GM19463 (cell line): ENCODE measurements around the gene TNRC6B.

ENCODE experiments used
- ATAC-seq: cut with Tn5 transposase; IDR thresholded peaks from one replicate; pipeline ENCODE4 v1.9.1; 2021; ENCODE audit warnings: mild to moderate bottlenecking, moderate library complexity; ENCODE audit not compliant: unreplicated experiment

TNRC6B gene

DNA sequence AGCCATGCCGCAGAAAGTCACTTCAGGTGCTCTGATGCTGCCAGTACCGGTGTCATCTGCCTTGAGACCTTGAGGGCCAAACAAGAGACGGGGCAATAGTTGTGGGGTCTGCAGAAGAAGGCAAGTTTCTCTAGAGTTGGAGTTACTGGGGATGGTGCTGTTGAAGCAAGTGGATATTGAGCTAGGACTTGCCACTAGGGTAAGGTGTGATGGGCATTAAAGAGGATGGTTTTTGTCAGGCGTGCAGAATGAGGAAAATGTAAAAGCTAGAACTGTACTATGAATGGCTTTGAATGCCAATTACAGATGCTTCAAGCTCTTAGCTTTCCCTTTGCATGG lies 61.6 kb downstream of the TNRC6B start:
- ATAC-seq = no peak

DNA sequence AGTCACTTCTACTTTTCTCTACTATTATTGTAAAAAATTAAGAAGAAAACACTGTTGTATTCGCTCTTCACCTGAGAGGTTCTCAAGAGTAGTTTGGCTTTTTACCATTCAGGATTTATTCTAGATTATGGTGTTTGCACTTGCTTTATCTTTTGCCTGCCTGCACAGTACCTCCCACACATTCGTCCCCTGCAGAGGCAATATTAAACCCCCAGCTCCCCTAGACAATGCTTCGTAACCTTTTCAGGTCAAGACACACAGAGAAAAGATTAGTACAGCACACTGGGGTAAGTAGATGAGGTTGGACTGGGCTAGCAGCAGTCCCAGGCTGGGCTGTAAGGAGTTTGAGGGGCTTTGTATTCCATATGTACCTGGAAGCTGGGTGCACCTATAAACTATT lies 62.4 kb downstream of the TNRC6B start:
- no peak for ATAC-seq

DNA sequence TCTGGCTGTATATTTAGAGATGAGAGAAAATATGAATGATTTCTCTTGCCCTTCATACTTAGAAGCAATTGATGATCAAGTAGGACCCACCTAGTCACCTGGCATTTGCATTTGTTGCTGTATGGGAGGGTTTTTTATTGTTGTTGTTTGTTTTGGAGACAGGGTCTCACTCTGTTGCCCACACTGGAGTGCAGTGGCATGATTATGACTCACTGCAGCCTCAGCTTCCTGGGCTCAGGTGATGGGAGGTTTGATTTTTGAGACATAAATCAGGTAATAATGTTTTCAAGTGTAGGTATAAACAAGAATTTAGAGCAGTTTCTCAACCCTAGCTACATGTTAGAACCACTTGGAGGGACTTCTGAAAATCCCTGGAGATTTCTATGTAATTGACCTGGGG lies 63.0 kb downstream of the TNRC6B start:
- ATAC-seq = no peak

DNA sequence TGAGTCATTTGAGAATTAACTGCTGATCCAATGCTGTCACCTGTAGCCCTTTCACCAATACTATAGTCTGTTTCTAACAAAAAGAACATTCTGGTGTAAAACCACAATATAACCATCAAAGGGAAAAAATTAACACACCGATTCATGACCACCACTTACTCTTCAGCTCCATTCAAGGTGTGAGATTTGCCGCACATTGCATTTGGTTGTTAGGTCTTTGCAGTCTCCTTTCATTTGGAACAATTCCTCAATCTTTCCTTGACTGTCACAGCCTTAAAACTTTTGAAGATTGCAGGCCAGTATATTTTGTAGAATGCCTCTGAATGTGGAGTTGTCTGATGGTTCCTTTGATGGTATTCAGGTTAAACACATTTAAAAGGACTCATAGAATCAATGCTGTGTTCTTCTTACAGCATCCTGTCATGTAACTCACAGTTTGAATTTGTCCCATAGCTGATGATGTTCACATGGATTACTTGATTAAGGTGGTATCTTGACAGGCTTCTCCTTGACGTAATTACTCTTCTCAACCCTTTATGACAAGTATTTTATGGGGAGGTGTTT lies 63.6 kb downstream of the TNRC6B start:
- ATAC-seq = no peak

DNA sequence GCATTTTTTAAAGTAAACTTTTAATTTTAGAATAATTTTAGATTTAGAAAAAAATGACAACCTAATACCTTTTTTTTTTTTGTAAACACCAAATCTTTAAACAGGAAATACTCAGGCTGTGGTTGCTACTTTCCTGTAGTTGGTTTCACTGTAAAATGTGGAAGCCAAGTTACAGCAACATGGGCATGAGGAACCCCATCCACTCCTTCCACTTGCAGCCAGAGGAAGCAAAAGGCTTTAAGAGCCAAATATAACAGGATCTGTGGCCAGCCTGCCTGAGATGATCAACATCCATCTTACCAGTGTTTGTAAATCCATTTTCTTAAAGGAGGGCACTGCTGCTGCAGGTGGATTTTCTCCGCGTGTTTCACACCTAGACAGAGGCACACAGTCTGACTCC lies 66.2 kb downstream of the TNRC6B start:
- no peak for ATAC-seq

DNA sequence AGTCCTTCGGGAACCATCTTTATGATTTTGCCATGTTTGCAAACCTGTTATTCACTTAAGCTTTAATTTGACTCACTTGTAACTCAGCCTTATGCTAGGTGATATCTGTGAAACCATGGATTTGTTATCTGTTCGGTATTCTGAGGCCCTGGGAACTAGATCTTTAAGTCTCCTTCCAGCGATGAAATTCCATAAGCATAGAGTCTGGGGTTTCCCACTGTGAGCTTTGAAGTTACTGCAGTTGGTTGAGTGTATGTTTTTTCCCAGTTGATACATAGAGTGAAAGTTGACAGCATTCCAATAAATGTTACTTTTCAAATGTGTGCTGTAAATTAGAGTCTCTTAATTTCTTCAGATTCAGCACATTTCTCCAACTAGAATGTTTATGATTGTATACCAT lies 66.9 kb downstream of the TNRC6B start:
- no peak for ATAC-seq

DNA sequence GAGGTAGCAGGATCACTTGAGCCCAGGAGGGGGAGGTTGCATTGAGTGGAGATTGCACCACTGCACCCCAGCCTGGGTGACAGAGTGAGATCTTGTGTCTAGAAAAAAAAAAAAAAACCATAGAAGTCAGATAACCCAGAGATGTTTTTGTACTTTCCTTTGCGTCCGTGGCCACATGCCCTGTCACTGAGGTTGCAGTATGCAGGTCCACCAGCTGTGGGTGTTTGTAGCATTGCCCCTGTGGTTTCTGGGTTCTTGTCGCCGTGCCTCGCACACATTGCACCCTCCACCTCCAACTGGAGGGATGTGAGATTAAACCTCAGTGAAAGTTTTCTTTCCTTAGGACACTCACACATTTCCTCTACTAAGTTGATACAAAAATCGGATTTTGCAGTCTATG lies 70.3 kb downstream of the TNRC6B start:
- no peak for ATAC-seq

DNA sequence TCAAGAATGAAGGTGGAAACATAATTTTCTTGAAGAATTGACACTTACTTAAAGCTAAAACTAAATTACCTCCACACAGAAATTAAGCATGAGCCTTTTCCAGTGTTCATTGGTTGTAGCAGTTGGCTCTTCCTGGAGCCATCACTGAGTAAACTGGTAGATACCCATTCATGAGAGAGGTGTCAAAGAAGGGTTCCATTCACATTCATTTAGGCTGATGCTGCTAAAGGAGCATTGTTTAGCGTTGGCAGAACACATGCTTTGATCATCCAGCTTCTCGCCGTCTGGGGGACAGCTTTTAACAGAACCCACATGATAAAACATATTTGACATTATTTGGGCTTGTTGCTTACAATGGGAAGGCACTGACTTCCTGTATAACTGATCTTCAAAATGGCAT lies 71.6 kb downstream of the TNRC6B start:
- ATAC-seq = no peak

DNA sequence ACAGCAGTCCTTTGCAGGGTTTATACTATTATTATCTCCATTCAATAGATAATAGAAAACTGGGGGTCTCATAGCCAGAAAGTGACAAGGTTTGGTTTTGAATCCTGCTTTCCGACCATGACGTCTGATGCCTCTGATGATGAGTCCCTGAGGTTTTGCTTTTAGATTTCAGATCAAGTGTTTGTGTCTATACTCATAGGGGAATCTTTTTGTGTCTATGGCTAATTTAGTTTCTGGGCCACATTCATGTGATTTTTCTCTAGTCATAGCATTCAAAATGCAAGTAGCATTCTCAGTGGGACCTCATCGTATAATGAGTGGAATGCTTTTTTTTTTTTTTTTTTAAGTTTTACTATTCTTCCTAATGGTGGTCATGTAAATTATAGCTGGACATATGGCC lies 72.9 kb downstream of the TNRC6B start:
- no peak for ATAC-seq

DNA sequence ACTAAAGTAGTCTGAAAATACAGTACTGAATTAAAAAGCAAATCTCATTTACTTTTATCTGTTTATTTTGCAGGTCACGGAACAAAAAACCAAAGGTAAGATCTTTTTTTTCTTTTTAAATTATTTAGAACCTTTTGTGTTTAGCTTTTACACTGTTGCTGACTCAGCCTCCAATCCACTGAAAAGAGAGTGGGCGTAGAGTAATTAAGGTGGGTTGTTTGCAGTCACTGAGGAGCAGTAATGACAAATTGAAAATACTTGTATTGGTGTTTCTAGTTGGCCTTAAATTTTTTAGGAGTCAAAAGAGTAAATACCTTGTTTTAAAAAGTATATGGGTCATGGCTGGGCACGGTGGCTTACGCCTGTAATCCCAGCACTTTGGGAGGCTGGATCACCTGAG lies 73.4 kb downstream of the TNRC6B start:
- no peak for ATAC-seq

DNA sequence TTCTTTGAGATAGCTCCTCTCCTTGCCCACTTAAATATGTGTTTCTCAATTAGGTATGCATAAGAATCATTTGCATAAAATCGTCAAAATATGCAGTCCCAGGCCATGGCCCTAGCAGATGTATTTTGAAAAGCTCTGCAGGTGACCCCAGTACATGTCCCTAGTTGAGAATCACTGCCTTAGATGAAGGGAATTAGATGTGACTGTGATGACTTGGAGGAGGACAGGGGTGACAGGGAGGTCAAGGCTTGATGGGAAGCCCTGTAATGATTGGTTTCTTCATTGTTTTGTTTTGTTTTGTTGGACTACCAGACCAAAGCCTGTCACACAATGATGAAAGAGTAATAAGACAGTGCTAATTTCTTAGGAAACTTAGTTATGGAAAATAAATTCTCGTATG lies 74.4 kb downstream of the TNRC6B start:
- ATAC-seq = no peak

DNA sequence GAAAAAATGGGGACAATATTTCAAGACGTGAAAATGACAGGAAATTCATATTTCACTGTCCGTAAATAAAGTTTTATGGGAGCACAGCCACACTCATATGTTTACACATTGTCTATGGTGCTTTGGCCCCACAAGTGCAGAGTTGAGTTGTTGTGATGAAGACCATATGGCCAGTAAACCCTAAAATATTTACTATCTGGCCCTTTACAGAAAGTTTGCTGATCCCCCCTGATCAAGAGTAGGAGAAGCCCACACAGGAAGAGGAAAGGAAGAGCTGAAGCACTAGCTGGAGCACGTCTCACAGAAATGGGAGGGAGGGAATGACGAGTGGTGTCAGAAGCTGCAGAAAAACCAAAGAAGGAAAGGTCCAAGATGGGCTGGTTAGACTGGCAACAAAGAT lies 78.8 kb downstream of the TNRC6B start:
- no peak for ATAC-seq

DNA sequence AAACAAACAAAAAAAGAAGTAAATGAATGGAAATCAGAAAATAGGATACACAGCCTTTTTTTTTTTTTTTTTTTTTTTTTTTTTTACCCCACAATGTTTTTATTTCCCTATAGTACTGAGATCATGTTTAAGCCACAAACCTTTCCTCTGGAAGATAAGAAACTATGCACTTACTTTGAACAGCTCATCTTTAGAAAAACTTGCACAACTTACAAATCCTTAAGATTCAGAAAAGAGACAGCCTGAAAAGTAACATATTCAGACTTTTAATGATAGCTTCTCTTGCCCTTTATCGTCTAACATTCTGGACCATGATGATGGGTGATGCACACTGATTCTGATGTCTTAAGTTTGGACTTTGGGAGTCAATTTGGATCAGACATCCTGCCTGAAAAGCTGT lies 80.3 kb downstream of the TNRC6B start:
- no peak for ATAC-seq

DNA sequence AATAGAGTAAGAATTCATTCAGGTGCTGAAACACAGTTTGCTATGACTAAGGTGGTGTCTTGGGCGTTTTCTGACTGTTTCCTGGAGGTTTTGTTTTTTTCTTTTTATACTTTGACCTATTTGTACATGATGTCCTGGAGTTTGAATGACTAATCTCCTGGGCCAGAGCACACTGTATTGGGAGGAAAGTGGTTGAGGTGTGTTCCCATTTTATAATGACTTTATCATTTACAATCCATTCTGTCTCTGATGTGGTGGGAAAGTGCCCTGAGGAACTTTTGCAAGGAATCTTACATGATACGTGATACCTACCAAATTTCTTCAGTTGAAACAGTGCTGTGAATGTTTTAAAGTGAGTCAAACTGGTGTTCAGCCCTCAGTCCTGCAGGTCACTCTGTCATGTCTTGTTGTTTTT lies 80.8 kb downstream of the TNRC6B start:
- ATAC-seq = no peak

DNA sequence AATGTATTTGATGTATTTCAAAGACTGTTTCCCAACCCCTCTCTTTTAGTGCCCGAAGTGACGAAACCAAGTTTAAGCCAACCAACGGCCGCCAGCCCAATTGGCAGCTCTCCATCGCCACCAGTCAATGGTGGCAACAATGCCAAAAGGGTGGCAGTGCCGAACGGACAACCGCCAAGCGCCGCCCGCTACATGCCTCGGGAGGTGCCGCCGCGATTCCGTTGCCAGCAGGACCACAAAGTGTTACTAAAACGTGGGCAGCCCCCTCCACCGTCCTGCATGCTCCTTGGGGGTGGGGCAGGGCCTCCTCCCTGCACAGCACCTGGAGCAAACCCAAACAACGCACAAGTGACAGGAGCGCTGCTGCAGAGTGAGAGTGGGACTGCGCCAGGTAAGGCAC lies 84.1 kb downstream of the TNRC6B start:
- no peak for ATAC-seq

DNA sequence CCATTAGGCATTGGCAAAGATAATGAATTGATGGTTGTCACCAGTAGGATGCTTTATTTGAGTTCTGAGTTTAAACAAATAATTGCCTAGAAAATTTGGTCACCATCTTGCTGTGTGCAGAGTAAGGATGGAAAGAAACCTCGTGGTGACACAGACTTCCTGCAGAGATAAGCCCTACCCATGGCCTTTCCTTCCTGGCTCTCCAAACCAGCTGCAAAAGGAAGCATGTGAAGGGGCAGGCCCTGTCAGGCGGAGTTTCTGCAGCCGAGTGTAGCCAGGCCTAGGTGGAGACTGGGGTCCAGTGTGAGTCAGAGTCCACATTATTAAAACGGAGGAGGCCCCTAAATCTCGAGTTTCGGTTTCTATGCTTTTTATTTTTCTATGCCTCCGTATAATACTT lies 85.5 kb downstream of the TNRC6B start:
- ATAC-seq = no peak

DNA sequence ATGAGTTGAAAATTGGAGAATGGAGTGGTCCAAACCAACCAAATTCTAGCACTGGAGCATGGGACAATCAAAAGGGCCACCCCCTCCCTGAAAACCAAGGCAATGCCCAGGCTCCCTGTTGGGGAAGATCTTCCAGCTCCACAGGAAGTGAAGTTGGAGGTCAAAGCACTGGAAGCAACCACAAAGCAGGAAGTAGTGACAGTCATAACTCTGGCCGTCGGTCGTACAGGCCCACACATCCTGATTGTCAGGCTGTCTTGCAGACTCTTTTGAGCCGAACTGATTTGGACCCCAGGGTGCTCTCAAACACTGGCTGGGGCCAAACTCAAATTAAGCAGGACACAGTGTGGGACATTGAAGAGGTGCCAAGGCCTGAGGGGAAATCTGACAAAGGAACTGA lies 88.1 kb downstream of the TNRC6B start:
- no peak for ATAC-seq

DNA sequence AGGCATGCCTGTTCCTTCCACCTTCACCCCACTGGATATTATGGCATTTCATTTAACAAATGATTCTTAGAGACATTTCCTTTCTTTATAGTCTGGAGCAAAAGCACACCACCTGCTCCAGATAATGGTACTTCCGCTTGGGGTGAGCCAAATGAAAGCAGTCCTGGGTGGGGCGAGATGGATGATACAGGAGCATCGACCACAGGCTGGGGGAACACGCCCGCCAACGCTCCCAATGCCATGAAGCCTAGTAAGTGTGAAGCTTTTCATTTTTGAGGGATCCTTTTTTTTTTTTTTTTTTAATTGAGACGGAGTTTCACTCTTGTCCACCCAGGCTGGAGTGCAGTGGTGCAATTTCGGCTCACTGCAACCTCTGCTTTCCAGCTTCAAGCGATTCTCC lies 92.3 kb downstream of the TNRC6B start:
- ATAC-seq = no peak

DNA sequence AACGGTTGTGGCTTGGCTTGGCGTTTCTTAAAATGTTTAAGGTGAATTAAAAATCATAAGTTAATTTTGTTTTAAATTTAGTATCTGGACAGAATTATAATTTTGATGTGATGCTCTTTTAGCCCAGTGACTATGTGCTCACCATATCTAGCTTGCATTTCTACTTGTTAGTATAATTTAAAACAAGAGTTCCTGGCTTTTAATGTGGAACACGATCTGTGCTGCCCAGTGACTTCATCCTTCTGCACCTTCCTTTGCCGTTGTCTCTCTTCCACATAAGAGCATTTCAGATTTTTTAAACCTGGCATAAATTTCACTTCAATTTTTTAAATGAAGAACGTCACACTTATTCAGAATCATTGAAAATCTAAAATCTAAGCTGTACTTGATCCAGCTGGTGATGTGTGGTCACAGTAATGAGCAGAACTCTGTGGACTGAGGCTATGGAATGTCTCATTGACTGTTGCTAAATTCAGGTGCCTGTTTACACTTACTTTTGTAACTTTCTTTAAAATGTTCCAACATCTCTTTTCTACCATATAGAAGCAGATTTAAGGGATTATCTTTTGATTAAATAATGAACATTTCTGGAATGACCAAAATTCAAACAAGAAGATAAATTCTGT lies 93.1 kb downstream of the TNRC6B start:
- ATAC-seq = no peak

DNA sequence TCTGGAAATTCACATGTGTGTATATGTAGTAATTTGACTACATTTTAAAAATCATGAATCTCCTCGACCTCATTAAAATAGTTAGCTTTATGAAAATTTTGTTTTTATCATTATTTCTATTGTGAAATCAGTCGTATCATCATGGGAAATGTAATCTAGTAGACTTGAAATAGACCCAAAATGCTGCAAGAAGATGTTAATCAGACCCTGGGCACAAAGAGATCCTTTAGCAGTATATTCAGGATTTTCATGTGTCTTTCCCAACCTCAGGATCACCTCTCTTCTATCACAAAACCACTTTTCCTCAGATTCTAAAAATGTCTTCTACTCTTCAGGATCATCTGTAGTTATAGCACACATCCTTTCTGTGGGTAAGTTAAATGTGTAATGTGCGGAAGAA lies 93.7 kb downstream of the TNRC6B start:
- ATAC-seq = no peak

DNA sequence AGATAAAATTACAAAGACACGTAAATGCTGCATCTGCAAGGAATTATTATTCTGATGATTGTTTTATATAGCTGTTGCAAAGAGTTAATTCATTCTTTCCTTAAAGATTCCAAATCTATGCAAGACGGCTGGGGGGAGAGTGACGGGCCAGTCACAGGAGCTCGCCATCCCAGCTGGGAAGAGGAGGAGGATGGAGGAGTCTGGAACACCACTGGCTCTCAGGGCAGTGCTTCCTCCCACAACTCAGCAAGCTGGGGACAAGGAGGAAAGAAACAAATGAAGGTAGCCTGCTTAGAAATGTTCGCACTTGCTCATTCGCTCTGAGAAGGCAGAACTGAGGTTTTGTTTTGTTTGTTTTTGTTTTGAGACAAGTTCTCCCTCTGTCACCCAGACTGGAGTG lies 95.6 kb downstream of the TNRC6B start:
- no peak for ATAC-seq

DNA sequence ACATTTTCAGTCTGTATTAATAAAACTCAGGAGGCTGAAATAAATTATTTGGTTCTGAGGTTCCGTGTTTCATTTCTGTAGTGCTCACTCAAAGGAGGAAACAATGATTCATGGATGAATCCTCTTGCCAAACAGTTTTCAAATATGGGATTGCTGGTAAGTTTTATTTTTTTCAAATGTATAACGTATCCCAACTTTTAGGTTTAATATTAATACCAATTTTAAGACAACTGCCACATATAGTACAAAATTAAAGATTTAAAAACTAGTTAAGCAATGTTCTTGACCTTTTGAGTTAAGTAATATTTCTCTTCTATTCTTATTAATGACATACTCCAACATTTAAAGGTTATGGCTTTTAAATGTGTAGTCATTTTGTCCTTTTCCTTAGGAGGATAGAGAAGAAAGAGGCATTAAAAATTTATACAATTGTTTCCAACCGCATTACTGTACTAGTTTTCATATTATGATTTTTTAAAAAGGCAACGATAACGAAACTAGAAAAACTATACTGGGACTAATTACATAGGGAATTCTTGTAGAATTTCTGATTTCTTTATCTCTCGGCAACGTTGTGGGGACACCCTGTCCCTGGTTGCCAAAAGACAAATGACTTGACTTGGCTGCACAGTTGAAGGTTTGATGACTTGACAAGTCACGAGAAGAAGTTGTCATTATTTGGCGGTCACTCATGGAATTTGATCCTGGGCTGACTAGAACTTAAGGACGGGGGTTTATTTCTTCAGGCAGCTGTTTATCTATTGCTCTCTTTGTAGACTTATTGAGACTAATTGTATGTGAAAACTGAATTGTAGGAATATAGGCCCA lies 99.5 kb downstream of the TNRC6B start:
- no peak for ATAC-seq

DNA sequence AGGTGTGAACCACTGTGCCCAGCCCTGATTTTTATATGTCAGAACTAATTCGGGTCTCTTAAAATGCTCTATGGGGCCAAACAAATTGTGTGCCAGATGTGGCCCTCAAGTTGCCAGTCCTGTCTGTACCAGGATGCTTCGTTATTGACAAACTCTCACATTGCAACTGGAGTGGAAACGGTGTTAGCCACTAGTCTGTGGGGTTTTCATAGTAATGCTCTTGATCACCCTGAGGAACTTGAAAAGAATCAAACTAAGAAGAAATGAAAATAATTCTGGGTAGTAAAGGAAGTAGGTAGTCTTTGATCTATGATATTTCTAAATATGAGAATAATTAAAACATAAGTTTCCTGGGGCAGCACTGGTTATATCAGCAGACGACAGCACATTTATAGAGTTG lies 101.3 kb downstream of the TNRC6B start:
- ATAC-seq = no peak
